ENCODE results near the gene TMEM156. TPM values are rescaled to one million over a fixed set of nuclear protein-coding genes. Genes with fewer than 3 reads are reported as not detected.
A peak's percentile ranks its signal among the peaks of the same experiment; 100 is the strongest.

The TMEM156 gene
- polyA plus RNA-seq (2013, experiment 1 of 2): 1.2 TPM
- polyA plus RNA-seq (2013, experiment 2 of 2): 1.3 TPM

GRCh38 chr4:39032218-39033085 is at the start of gene TMEM156:
TMEM156 (minus strand) TSS chr4:39032409; CDS start chr4:39032313, 96 bp downstream.
- WGBS, 2 experiments (ENCODE audit: insufficient coverage in 2 of 2): 89% methylated on average over 3 of the region's 5 CpGs; no CpG with 5 or more reads in 1 of the 2 experiments

GRCh38 chr4:39078829-39079228 is 46.6 kb upstream of the TMEM156 start:
- WGBS, 2 experiments (ENCODE audit: insufficient coverage in 2 of 2): 74 to 100% methylated on average over 2 of the region's 2 CpGs
- no peak overlapping the region for H3K27ac ChIP-seq (ENCODE audit: low read depth, low read length, severe bottlenecking)

More at GRCh38 chr4:39032218-39033085, at the start of gene TMEM156:
- H3K36me3 ChIP-seq (ENCODE audit: control insufficient read depth, insufficient read depth, low read length): no peaks in the 10 kb centered on the region
- H3K4me3 ChIP-seq (ENCODE audit: extremely low read depth, insufficient read depth, low read length, poor library complexity, severe bottlenecking): no peak within 1 kb of the TSS
- peaks cover 24% of the 10 kb centered on the region for H3K4me1 ChIP-seq (ENCODE audit: control insufficient read depth, insufficient read depth, low read length, poor library complexity, severe bottlenecking)
- H3K9me3 ChIP-seq (ENCODE audit: control insufficient read depth, low read length): no peaks in the 10 kb centered on the region
- peak within 1 kb of the TSS; percentile 25 for H3K27ac ChIP-seq (ENCODE audit: low read depth, low read length, severe bottlenecking)

GRCh38 chr4:39068907-39069306 is 36.7 kb upstream of the TMEM156 start:
- Histone ChIP-seq H3K9me3 (ENCODE audit: control insufficient read depth, low read length) (no peaks in the 10 kb centered on the region), H3K27ac (ENCODE audit: low read depth, low read length, severe bottlenecking) (no peak overlapping the region), H3K4me1 (ENCODE audit: control insufficient read depth, insufficient read depth, low read length, poor library complexity, severe bottlenecking) (no peaks in the 10 kb centered on the region), H3K36me3 (ENCODE audit: control insufficient read depth, insufficient read depth, low read length) (peaks cover 4% of the 10 kb centered on the region), H3K4me3 (ENCODE audit: extremely low read depth, insufficient read depth, low read length, poor library complexity, severe bottlenecking) (no peak overlapping the region)
- 92 to 100% methylated on average over 2 of the region's 3 CpGs for WGBS, 2 experiments (ENCODE audit: insufficient coverage in 2 of 2)

More at GRCh38 chr4:39078829-39079228, 46.6 kb upstream of the TMEM156 start:
- Histone ChIP-seq H3K4me1 (ENCODE audit: control insufficient read depth, insufficient read depth, low read length, poor library complexity, severe bottlenecking) (no peaks in the 10 kb centered on the region), H3K9me3 (ENCODE audit: control insufficient read depth, low read length) (no peaks in the 10 kb centered on the region), H3K36me3 (ENCODE audit: control insufficient read depth, insufficient read depth, low read length) (peaks cover 34% of the 10 kb centered on the region), H3K4me3 (ENCODE audit: extremely low read depth, insufficient read depth, low read length, poor library complexity, severe bottlenecking) (no peak overlapping the region)

GRCh38 chr4:39067451-39067850 is 35.2 kb upstream of the TMEM156 start:
- Histone ChIP-seq H3K36me3 (ENCODE audit: control insufficient read depth, insufficient read depth, low read length) (peaks cover 4% of the 10 kb centered on the region), H3K4me1 (ENCODE audit: control insufficient read depth, insufficient read depth, low read length, poor library complexity, severe bottlenecking) (no peaks in the 10 kb centered on the region), H3K4me3 (ENCODE audit: extremely low read depth, insufficient read depth, low read length, poor library complexity, severe bottlenecking) (no peak overlapping the region), H3K27ac (ENCODE audit: low read depth, low read length, severe bottlenecking) (no peak overlapping the region), H3K9me3 (ENCODE audit: control insufficient read depth, low read length) (no peaks in the 10 kb centered on the region)
- WGBS, 2 experiments (ENCODE audit: insufficient coverage in 2 of 2): 100% methylated on average over 2 of the region's 3 CpGs; no CpG with 5 or more reads in 1 of the 2 experiments

GRCh38 chr4:39067031-39067430 is 34.8 kb upstream of the TMEM156 start:
- Histone ChIP-seq H3K36me3 (ENCODE audit: control insufficient read depth, insufficient read depth, low read length) (peaks cover 4% of the 10 kb centered on the region), H3K27ac (ENCODE audit: low read depth, low read length, severe bottlenecking) (no peak overlapping the region), H3K4me1 (ENCODE audit: control insufficient read depth, insufficient read depth, low read length, poor library complexity, severe bottlenecking) (peaks cover 2% of the 10 kb centered on the region), H3K9me3 (ENCODE audit: control insufficient read depth, low read length) (no peaks in the 10 kb centered on the region), H3K4me3 (ENCODE audit: extremely low read depth, insufficient read depth, low read length, poor library complexity, severe bottlenecking) (no peak overlapping the region)
- whole genome bisulfite sequencing, 2 experiments (ENCODE audit: insufficient coverage in 2 of 2): no CpG with 5 or more reads among the region's 2 CpGs

- Histone ChIP-seq H3K27ac (ENCODE audit: low read depth, low read length, severe bottlenecking) (no peak overlapping the region), H3K4me1 (ENCODE audit: control insufficient read depth, insufficient read depth, low read length, poor library complexity, severe bottlenecking) (peaks cover 5% of the 10 kb centered on the region), H3K9me3 (ENCODE audit: control insufficient read depth, low read length) (no peaks in the 10 kb centered on the region), H3K4me3 (ENCODE audit: extremely low read depth, insufficient read depth, low read length, poor library complexity, severe bottlenecking) (no peak overlapping the region), H3K36me3 (ENCODE audit: control insufficient read depth, insufficient read depth, low read length) (peaks cover 4% of the 10 kb centered on the region)
- 100% methylated on average over 1 of the region's 2 CpGs; no CpG with 5 or more reads in 1 of the 2 experiments for WGBS, 2 experiments (ENCODE audit: insufficient coverage in 2 of 2)
Measured at GRCh38 chr4:39066371-39066770, 34.2 kb upstream of the TMEM156 start.

- H3K4me3 ChIP-seq (ENCODE audit: extremely low read depth, insufficient read depth, low read length, poor library complexity, severe bottlenecking): no peak overlapping the region
- H3K27ac ChIP-seq (ENCODE audit: low read depth, low read length, severe bottlenecking): no peak overlapping the region
- H3K36me3 ChIP-seq (ENCODE audit: control insufficient read depth, insufficient read depth, low read length): no peaks in the 10 kb centered on the region
- H3K4me1 ChIP-seq (ENCODE audit: control insufficient read depth, insufficient read depth, low read length, poor library complexity, severe bottlenecking): peaks cover 5% of the 10 kb centered on the region
- H3K9me3 ChIP-seq (ENCODE audit: control insufficient read depth, low read length): no peaks in the 10 kb centered on the region
Measured at GRCh38 chr4:39063430-39063829, 31.2 kb upstream of the TMEM156 start.

- no peaks in the 10 kb centered on the region for H3K9me3 ChIP-seq (ENCODE audit: control insufficient read depth, low read length)
- H3K27ac ChIP-seq (ENCODE audit: low read depth, low read length, severe bottlenecking): peak overlapping the region; percentile 74
- no peaks in the 10 kb centered on the region for H3K36me3 ChIP-seq (ENCODE audit: control insufficient read depth, insufficient read depth, low read length)
- H3K4me1 ChIP-seq (ENCODE audit: control insufficient read depth, insufficient read depth, low read length, poor library complexity, severe bottlenecking): peaks cover 5% of the 10 kb centered on the region
- 48 to 53% methylated on average over 4 of the region's 4 CpGs for WGBS, 2 experiments (ENCODE audit: insufficient coverage in 2 of 2)
- no peak overlapping the region for H3K4me3 ChIP-seq (ENCODE audit: extremely low read depth, insufficient read depth, low read length, poor library complexity, severe bottlenecking)
Measured at GRCh38 chr4:39062770-39063097, 30.5 kb upstream of the TMEM156 start.

GRCh38 chr4:39062094-39062769 is 30.0 kb upstream of the TMEM156 start, which contains the start of gene KLHL5:
KLHL5 (plus strand) TSS chr4:39062232; CDS start chr4:39062653, 421 bp downstream.
- H3K4me3 ChIP-seq (ENCODE audit: extremely low read depth, insufficient read depth, low read length, poor library complexity, severe bottlenecking): no peak within 1 kb of the TSS
- peaks cover 5% of the 10 kb centered on the region for H3K4me1 ChIP-seq (ENCODE audit: control insufficient read depth, insufficient read depth, low read length, poor library complexity, severe bottlenecking)
- H3K36me3 ChIP-seq (ENCODE audit: control insufficient read depth, insufficient read depth, low read length): no peaks in the 10 kb centered on the region
- H3K9me3 ChIP-seq (ENCODE audit: control insufficient read depth, low read length): no peaks in the 10 kb centered on the region
- 0 to 50% methylated on average over 2 to 4 of the region's 7 CpGs for WGBS, 2 experiments (ENCODE audit: insufficient coverage in 2 of 2)
- H3K27ac ChIP-seq (ENCODE audit: low read depth, low read length, severe bottlenecking): peak within 1 kb of the TSS; percentile 74

- Histone ChIP-seq H3K4me3 (ENCODE audit: extremely low read depth, insufficient read depth, low read length, poor library complexity, severe bottlenecking) (no peak overlapping the region), H3K9me3 (ENCODE audit: control insufficient read depth, low read length) (no peaks in the 10 kb centered on the region), H3K4me1 (ENCODE audit: control insufficient read depth, insufficient read depth, low read length, poor library complexity, severe bottlenecking) (peaks cover 5% of the 10 kb centered on the region), H3K27ac (ENCODE audit: low read depth, low read length, severe bottlenecking) (no peak overlapping the region), H3K36me3 (ENCODE audit: control insufficient read depth, insufficient read depth, low read length) (no peaks in the 10 kb centered on the region)
- no CpG with 5 or more reads among the region's 1 CpG for WGBS, 2 experiments (ENCODE audit: insufficient coverage in 2 of 2)
Measured at GRCh38 chr4:39061457-39061856, 29.2 kb upstream of the TMEM156 start.
